GM23338 (cell line): Measurements from ENCODE around the gene TMEM204. TPM values are rescaled to one million over a fixed set of nuclear protein-coding genes. Genes with fewer than 3 reads are reported as not detected.

Source experiments
- ATAC-seq: fragments of 200-7000 bp; cut with Tn5 transposase; 3 replicates; pipeline ENCODE4 v1.9.1; 2020
- DNase-seq: peaks from one replicate; pipeline ENCODE4 v3.0.0-alpha.2; 2015; ENCODE audit warnings: low spot score
- H2AFZ ChIP-seq: fragments of 200-600 bp; sonication (generic); 2 replicates; pipeline ENCODE4 v1.8.0; 2016; ENCODE audit warnings: antibody characterized with exemption, mild to moderate bottlenecking, moderate library complexity
- H3F3A ChIP-seq: fragments of 200-600 bp; sonication (generic); replicated peaks from 2 replicates; pipeline ENCODE4 v1.8.0; 2017; ENCODE audit warnings: antibody characterized with exemption, mixed run types, low read depth
- H3K27ac ChIP-seq: fragments of 200-600 bp; sonication (generic); 2 replicates; pipeline ENCODE4 v1.6.1; 2016; ENCODE audit warnings: low read depth
- H3K27me3 ChIP-seq: fragments of 200-600 bp; sonication (generic); 2 replicates; pipeline ENCODE4 v1.8.0; 2016; ENCODE audit warnings: mild to moderate bottlenecking, mixed run types, moderate library complexity; ENCODE audit not compliant: insufficient read depth
- H3K36me3 ChIP-seq: fragments of 200-600 bp; sonication (generic); 2 replicates; pipeline ENCODE4 v1.8.0; 2016; ENCODE audit warnings: mild to moderate bottlenecking; ENCODE audit not compliant: insufficient read depth
- H3K4me1 ChIP-seq: fragments of 200-600 bp; sonication (generic); 2 replicates; pipeline ENCODE4 v1.8.0; 2016; ENCODE audit warnings: mild to moderate bottlenecking, moderate library complexity; ENCODE audit not compliant: insufficient read depth
- H3K4me2 ChIP-seq: fragments of 200-600 bp; sonication (generic); 2 replicates; pipeline ENCODE4 v1.7.1; 2017; ENCODE audit warnings: mixed run types
- H3K4me3 ChIP-seq: fragments of 200-600 bp; sonication (generic); 2 replicates; pipeline ENCODE4 v1.6.1; 2016; ENCODE audit warnings: mixed run types
- H3K79me2 ChIP-seq: fragments of 200-600 bp; sonication (generic); replicated peaks from 2 replicates; pipeline ENCODE4 v1.8.0; 2017; ENCODE audit warnings: mild to moderate bottlenecking; ENCODE audit not compliant: insufficient read depth
- H3K9me2 ChIP-seq: fragments of 200-600 bp; sonication (generic); 2 replicates; pipeline ENCODE4 v1.8.0; 2017; ENCODE audit not compliant: insufficient read depth
- H4K20me1 ChIP-seq: fragments of 200-600 bp; sonication (generic); replicated peaks from 2 replicates; pipeline ENCODE4 v1.8.0; 2017; ENCODE audit warnings: mild to moderate bottlenecking; ENCODE audit not compliant: insufficient read depth
- H3K27ac Mint-ChIP-seq: 2 replicates; pipeline ENCODE4 v1.8.0; 2020; ENCODE audit warnings: inconsistent platforms, mild to moderate bottlenecking, moderate library complexity, mixed read lengths
- H3K27me3 Mint-ChIP-seq: 3 replicates; pipeline ENCODE4 v1.8.0; 2022; ENCODE audit warnings: low read depth, mild to moderate bottlenecking, moderate library complexity, mixed read lengths, inconsistent platforms; ENCODE audit not compliant: insufficient read depth, poor library complexity
- H3K36me3 Mint-ChIP-seq: 3 replicates; pipeline ENCODE4 v1.8.0; 2021; ENCODE audit warnings: low read depth, mild to moderate bottlenecking, inconsistent platforms, moderate library complexity, mixed read lengths
- H3K4me1 Mint-ChIP-seq: 3 replicates; pipeline ENCODE4 v1.8.0; 2020; ENCODE audit warnings: mild to moderate bottlenecking, inconsistent platforms, mixed read lengths
- H3K4me3 Mint-ChIP-seq: 3 replicates; pipeline ENCODE4 v1.8.0; 2021; ENCODE audit warnings: moderate library complexity, mild to moderate bottlenecking, inconsistent platforms, mixed read lengths
- H3K9me3 Mint-ChIP-seq: 3 replicates; pipeline ENCODE4 v1.8.0; 2020; ENCODE audit warnings: moderate library complexity, mild to moderate bottlenecking, inconsistent platforms, mixed read lengths
- CREB1 ChIP-seq: fragments of 250-450 bp; sonication (Bioruptor Pico); IDR thresholded peaks from 2 replicates; pipeline ENCODE4 v1.5.0; 2020; ENCODE audit warnings: low read depth, mild to moderate bottlenecking, moderate library complexity
- EZH2 ChIP-seq: fragments of 200-600 bp; sonication (generic); IDR thresholded peaks from one replicate; pipeline ENCODE4 v1.8.0; 2017; ENCODE audit warnings: antibody characterized with exemption, mild to moderate bottlenecking, low read depth; ENCODE audit not compliant: unreplicated experiment
- EZH2phosphoT487 ChIP-seq: fragments of 200-600 bp; sonication (generic); IDR thresholded peaks from one replicate; pipeline ENCODE4 v1.8.1; 2018; ENCODE audit warnings: antibody characterized with exemption; ENCODE audit not compliant: unreplicated experiment
- JUNB ChIP-seq: IDR thresholded peaks from one replicate; pipeline ENCODE4 v1.6.1; 2016; ENCODE audit warnings: antibody characterized with exemption; ENCODE audit not compliant: unreplicated experiment
- NANOG ChIP-seq: IDR thresholded peaks from 2 replicates; pipeline ENCODE4 v1.6.1; 2016; ENCODE audit warnings: antibody characterized with exemption, borderline replicate concordance
- POLR2AphosphoS5 ChIP-seq: IDR thresholded peaks from 2 replicates; pipeline ENCODE4 v1.6.1; 2016; ENCODE audit warnings: antibody characterized with exemption, low read depth
- STAT1 ChIP-seq: IDR thresholded peaks from one replicate; pipeline ENCODE4 v1.6.1; 2016; ENCODE audit warnings: antibody characterized with exemption; ENCODE audit not compliant: unreplicated experiment
- ZNF114 ChIP-seq: fragments of 250-450 bp; sonication (Bioruptor Pico); IDR thresholded peaks from 2 replicates; pipeline ENCODE4 v1.5.0; 2020; ENCODE audit warnings: mild to moderate bottlenecking, moderate library complexity
- ZNF331 ChIP-seq: fragments of 250-450 bp; sonication (Bioruptor Pico); IDR thresholded peaks from 2 replicates; pipeline ENCODE4 v1.5.0; 2020; ENCODE audit warnings: low read depth, mild to moderate bottlenecking, moderate library complexity
- polyA plus RNA-seq: library from polyadenylated mRNA; unstranded; fragments of >200 nt; fragmentation: Nextera tagmentation; extraction: Ambion mirVana; gene quantifications from 2 replicates; pipeline ENCODE4 v1.2.1, GENCODE V29; 2016
- total RNA-seq: library from RNA; depleted of rRNA; stranded (reverse); fragments of >200 nt; shearing (Covaris generic); gene quantifications from 2 replicates; pipeline ENCODE4 v1.2.3, GENCODE V29; 2014
- TF ChIP-seq, protein P1 (sequence below): fragments of 250-450 bp; sonication (Bioruptor Pico); IDR thresholded peaks from 2 replicates; pipeline ENCODE4 v1.5.0; 2020; ENCODE audit warnings: mild to moderate bottlenecking, moderate library complexity
- TF ChIP-seq, protein P2 (sequence below): IDR thresholded peaks from 2 replicates; pipeline ENCODE4 v1.6.1; 2016; ENCODE audit warnings: antibody characterized with exemption
- TF ChIP-seq, protein P3 (sequence below): IDR thresholded peaks from one replicate; pipeline ENCODE4 v1.6.1; 2018; ENCODE audit warnings: antibody characterized with exemption; ENCODE audit not compliant: unreplicated experiment
- TF ChIP-seq, protein P4 (sequence below), 2 experiments: fragments of 200-600 bp in 1 of 2; sonication (generic) in 1 of 2; conservative IDR thresholded peaks; 2 replicates each; pipeline versions ENCODE4 v1.5.1 to v1.6.1; 2016 to 2017; ENCODE audit warnings: antibody characterized with exemption in 2 of 2, low read depth in 2 of 2, mild to moderate bottlenecking in 2 of 2, moderate library complexity in 1 of 2

Gene TMEM204
- total and polyA plus RNA-seq, 2 experiments from 2014 or later: 0.14 to 0.21 TPM

DNA sequence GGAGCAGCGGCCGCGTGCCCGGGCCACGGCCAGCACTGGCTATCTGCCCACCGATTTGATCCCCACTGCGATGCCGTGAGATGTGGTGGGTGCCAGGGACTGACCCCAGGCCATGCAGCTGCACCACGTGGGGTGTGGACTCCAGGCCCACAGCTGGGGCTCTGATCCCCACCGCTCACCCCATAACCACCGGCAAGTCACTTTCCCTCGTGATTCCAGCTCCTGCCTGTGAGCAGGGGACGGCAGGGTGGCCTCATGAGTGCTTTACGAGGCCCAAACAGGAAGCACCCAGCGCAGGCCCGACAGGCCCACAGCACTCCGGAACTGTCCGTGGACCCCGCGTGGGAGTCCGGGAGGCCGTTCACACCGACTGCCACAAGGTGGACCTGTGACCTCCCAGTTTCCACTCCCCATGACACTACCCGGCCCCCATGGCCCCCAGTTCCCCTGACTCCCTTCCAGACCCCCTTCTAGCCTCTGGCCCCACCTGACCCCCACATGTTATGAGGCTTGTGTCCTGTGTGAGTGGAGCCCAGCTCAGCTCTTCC lies 45.3 kb upstream of the TMEM204 start:
- Mint-ChIP-seq H3K27me3 (peaks cover 25% of the 10 kb centered on the region), H3K9me3 (peaks cover 2% of the 10 kb centered on the region; the same call in 1 of the 3 replicates), H3K27ac (no peak overlapping the region), H3K4me1 (peaks cover 6% of the 10 kb centered on the region; the same call in 2 of the 3 replicates), H3K36me3 (no peaks in the 10 kb centered on the region), H3K4me3 (no peak overlapping the region)
- Histone ChIP-seq H3K4me1 (0 out of 2 replicates have a peak, but pooled peaks cover 4% of the 10 kb centered on the region), H2AFZ (no peak overlapping the region), H4K20me1 (no peaks in the 10 kb centered on the region), H3K27me3 (no peaks in the 10 kb centered on the region), H3K36me3 (no peaks in the 10 kb centered on the region), H3F3A (0 out of 2 replicates have a peak, but pooled peaks cover 6% of the 10 kb centered on the region), H3K4me2 (no peak overlapping the region), H3K4me3 (no peak overlapping the region), H3K27ac (no peak overlapping the region), H3K9me2 (no peaks in the 10 kb centered on the region), H3K79me2 (no peaks in the 10 kb centered on the region)
- DNase-seq (no peak), ATAC-seq (no peak)
- TF ChIP-seq, protein P1, sequence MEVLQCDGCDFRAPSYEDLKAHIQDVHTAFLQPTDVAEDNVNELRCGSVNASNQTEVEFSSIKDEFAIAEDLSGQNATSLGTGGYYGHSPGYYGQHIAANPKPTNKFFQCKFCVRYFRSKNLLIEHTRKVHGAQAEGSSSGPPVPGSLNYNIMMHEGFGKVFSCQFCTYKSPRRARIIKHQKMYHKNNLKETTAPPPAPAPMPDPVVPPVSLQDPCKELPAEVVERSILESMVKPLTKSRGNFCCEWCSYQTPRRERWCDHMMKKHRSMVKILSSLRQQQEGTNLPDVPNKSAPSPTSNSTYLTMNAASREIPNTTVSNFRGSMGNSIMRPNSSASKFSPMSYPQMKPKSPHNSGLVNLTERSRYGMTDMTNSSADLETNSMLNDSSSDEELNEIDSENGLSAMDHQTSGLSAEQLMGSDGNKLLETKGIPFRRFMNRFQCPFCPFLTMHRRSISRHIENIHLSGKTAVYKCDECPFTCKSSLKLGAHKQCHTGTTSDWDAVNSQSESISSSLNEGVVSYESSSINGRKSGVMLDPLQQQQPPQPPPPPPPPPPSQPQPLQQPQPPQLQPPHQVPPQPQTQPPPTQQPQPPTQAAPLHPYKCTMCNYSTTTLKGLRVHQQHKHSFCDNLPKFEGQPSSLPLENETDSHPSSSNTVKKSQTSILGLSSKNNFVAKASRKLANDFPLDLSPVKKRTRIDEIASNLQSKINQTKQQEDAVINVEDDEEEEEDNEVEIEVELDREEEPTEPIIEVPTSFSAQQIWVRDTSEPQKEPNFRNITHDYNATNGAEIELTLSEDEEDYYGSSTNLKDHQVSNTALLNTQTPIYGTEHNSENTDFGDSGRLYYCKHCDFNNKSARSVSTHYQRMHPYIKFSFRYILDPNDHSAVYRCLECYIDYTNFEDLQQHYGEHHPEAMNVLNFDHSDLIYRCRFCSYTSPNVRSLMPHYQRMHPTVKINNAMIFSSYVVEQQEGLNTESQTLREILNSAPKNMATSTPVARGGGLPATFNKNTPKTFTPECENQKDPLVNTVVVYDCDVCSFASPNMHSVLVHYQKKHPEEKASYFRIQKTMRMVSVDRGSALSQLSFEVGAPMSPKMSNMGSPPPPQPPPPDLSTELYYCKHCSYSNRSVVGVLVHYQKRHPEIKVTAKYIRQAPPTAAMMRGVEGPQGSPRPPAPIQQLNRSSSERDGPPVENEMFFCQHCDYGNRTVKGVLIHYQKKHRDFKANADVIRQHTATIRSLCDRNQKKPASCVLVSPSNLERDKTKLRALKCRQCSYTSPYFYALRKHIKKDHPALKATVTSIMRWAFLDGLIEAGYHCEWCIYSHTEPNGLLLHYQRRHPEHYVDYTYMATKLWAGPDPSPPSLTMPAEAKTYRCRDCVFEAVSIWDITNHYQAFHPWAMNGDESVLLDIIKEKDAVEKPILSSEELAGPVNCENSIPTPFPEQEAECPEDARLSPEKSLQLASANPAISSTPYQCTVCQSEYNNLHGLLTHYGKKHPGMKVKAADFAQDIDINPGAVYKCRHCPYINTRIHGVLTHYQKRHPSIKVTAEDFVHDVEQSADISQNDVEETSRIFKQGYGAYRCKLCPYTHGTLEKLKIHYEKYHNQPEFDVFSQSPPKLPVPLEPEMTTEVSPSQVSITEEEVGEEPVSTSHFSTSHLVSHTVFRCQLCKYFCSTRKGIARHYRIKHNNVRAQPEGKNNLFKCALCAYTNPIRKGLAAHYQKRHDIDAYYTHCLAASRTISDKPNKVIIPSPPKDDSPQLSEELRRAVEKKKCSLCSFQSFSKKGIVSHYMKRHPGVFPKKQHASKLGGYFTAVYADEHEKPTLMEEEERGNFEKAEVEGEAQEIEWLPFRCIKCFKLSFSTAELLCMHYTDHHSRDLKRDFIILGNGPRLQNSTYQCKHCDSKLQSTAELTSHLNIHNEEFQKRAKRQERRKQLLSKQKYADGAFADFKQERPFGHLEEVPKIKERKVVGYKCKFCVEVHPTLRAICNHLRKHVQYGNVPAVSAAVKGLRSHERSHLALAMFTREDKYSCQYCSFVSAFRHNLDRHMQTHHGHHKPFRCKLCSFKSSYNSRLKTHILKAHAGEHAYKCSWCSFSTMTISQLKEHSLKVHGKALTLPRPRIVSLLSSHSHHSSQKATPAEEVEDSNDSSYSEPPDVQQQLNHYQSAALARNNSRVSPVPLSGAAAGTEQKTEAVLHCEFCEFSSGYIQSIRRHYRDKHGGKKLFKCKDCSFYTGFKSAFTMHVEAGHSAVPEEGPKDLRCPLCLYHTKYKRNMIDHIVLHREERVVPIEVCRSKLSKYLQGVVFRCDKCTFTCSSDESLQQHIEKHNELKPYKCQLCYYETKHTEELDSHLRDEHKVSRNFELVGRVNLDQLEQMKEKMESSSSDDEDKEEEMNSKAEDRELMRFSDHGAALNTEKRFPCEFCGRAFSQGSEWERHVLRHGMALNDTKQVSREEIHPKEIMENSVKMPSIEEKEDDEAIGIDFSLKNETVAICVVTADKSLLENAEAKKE (CRISPR knock-in tag): no peak
- no peak for TF ChIP-seq EZH2
- TF ChIP-seq, protein P2, sequence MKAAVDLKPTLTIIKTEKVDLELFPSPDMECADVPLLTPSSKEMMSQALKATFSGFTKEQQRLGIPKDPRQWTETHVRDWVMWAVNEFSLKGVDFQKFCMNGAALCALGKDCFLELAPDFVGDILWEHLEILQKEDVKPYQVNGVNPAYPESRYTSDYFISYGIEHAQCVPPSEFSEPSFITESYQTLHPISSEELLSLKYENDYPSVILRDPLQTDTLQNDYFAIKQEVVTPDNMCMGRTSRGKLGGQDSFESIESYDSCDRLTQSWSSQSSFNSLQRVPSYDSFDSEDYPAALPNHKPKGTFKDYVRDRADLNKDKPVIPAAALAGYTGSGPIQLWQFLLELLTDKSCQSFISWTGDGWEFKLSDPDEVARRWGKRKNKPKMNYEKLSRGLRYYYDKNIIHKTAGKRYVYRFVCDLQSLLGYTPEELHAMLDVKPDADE: no peak
- no peak for TF ChIP-seq ZNF114 (CRISPR knock-in tag)
- TF ChIP-seq, protein P3, sequence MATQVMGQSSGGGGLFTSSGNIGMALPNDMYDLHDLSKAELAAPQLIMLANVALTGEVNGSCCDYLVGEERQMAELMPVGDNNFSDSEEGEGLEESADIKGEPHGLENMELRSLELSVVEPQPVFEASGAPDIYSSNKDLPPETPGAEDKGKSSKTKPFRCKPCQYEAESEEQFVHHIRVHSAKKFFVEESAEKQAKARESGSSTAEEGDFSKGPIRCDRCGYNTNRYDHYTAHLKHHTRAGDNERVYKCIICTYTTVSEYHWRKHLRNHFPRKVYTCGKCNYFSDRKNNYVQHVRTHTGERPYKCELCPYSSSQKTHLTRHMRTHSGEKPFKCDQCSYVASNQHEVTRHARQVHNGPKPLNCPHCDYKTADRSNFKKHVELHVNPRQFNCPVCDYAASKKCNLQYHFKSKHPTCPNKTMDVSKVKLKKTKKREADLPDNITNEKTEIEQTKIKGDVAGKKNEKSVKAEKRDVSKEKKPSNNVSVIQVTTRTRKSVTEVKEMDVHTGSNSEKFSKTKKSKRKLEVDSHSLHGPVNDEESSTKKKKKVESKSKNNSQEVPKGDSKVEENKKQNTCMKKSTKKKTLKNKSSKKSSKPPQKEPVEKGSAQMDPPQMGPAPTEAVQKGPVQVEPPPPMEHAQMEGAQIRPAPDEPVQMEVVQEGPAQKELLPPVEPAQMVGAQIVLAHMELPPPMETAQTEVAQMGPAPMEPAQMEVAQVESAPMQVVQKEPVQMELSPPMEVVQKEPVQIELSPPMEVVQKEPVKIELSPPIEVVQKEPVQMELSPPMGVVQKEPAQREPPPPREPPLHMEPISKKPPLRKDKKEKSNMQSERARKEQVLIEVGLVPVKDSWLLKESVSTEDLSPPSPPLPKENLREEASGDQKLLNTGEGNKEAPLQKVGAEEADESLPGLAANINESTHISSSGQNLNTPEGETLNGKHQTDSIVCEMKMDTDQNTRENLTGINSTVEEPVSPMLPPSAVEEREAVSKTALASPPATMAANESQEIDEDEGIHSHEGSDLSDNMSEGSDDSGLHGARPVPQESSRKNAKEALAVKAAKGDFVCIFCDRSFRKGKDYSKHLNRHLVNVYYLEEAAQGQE: no peak
- no peak for TF ChIP-seq JUNB
- no peak for TF ChIP-seq POLR2AphosphoS5
- TF ChIP-seq, protein P4, sequence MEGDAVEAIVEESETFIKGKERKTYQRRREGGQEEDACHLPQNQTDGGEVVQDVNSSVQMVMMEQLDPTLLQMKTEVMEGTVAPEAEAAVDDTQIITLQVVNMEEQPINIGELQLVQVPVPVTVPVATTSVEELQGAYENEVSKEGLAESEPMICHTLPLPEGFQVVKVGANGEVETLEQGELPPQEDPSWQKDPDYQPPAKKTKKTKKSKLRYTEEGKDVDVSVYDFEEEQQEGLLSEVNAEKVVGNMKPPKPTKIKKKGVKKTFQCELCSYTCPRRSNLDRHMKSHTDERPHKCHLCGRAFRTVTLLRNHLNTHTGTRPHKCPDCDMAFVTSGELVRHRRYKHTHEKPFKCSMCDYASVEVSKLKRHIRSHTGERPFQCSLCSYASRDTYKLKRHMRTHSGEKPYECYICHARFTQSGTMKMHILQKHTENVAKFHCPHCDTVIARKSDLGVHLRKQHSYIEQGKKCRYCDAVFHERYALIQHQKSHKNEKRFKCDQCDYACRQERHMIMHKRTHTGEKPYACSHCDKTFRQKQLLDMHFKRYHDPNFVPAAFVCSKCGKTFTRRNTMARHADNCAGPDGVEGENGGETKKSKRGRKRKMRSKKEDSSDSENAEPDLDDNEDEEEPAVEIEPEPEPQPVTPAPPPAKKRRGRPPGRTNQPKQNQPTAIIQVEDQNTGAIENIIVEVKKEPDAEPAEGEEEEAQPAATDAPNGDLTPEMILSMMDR (conservative IDR thresholded peaks at IDR 0.05; ENCODE audit: low read depth in 2 of 2): no peak
- no peak for TF ChIP-seq ZNF331
- no peak for TF ChIP-seq EZH2phosphoT487
- TF ChIP-seq STAT1: no peak
- TF ChIP-seq NANOG: no peak
- no peak for TF ChIP-seq CREB1 (CRISPR knock-in tag)
